DOHH2 (cell line): ENCODE data around the gene PIAS1.

Experiments used
- H3F3A ChIP-seq: fragments of 200-600 bp; sonication (generic), shearing (Covaris generic); 2 replicates; pipeline ENCODE4 v1.6.0; 2016; ENCODE audit warnings: antibody characterized with exemption, mild to moderate bottlenecking; ENCODE audit not compliant: control insufficient read depth, insufficient read depth
- H3K27ac ChIP-seq: fragments of 200-600 bp; sonication (generic); 2 replicates; pipeline ENCODE4 v1.5.1; 2014; ENCODE audit warnings: low read depth, mild to moderate bottlenecking, low read length, moderate library complexity
- H3K27me3 ChIP-seq: fragments of 200-600 bp; sonication (generic); 2 replicates; pipeline ENCODE4 v1.6.1; 2014; ENCODE audit warnings: mild to moderate bottlenecking, low read length, mixed read lengths; ENCODE audit not compliant: control insufficient read depth
- H3K36me3 ChIP-seq: fragments of 200-600 bp; sonication (generic); 2 replicates; pipeline ENCODE4 v1.6.1; 2014; ENCODE audit warnings: mild to moderate bottlenecking, low read length, moderate library complexity, mixed read lengths; ENCODE audit not compliant: control insufficient read depth
- H3K4me1 ChIP-seq: fragments of 200-600 bp; sonication (generic); 2 replicates; pipeline ENCODE4 v1.6.1; 2014; ENCODE audit warnings: mild to moderate bottlenecking, low read length, mixed read lengths; ENCODE audit not compliant: control insufficient read depth
- H3K4me2 ChIP-seq: fragments of 200-600 bp; sonication (generic); 2 replicates; pipeline ENCODE4 v1.6.0; 2014; ENCODE audit warnings: mild to moderate bottlenecking, low read length, moderate library complexity
- H3K4me3 ChIP-seq: fragments of 200-600 bp; sonication (generic); 2 replicates; pipeline ENCODE4 v1.5.1; 2014; ENCODE audit warnings: mild to moderate bottlenecking, low read length, mixed read lengths
- H3K79me2 ChIP-seq: fragments of 200-600 bp; sonication (generic); 2 replicates; pipeline ENCODE4 v1.6.1; 2014; ENCODE audit warnings: mild to moderate bottlenecking, low read length, mixed read lengths; ENCODE audit not compliant: control insufficient read depth
- H3K9me2 ChIP-seq: fragments of 200-600 bp; sonication (generic); replicated peaks from 2 replicates; pipeline ENCODE4 v1.6.1; 2014; ENCODE audit warnings: mild to moderate bottlenecking, low read length, mixed read lengths; ENCODE audit not compliant: control insufficient read depth
- H3K9me3 ChIP-seq: fragments of 200-600 bp; sonication (generic); 2 replicates; pipeline ENCODE4 v1.6.1; 2014; ENCODE audit warnings: antibody characterized with exemption, low read length, mixed read lengths; ENCODE audit not compliant: control insufficient read depth, insufficient read depth
- H4K20me1 ChIP-seq: fragments of 200-600 bp; sonication (generic); 2 replicates; pipeline ENCODE4 v1.6.0; 2014; ENCODE audit warnings: low read depth, mild to moderate bottlenecking, antibody characterized with exemption, low read length, moderate library complexity; ENCODE audit not compliant: control insufficient read depth, insufficient read depth
- EZH2phosphoT487 ChIP-seq: fragments of 200-600 bp; sonication (generic); IDR thresholded peaks from 2 replicates; pipeline ENCODE4 v1.6.1; 2017; ENCODE audit warnings: borderline replicate concordance, mild to moderate bottlenecking, antibody characterized with exemption, low read length, moderate library complexity, mixed read lengths
- TF ChIP-seq, protein P1 (sequence below): fragments of 200-600 bp; sonication (generic); IDR thresholded peaks from one replicate; pipeline ENCODE4 v1.5.1; 2014; ENCODE audit warnings: antibody characterized with exemption, mild to moderate bottlenecking, low read depth, low read length; ENCODE audit not compliant: poor library complexity, severe bottlenecking

The PIAS1 gene

DNA sequence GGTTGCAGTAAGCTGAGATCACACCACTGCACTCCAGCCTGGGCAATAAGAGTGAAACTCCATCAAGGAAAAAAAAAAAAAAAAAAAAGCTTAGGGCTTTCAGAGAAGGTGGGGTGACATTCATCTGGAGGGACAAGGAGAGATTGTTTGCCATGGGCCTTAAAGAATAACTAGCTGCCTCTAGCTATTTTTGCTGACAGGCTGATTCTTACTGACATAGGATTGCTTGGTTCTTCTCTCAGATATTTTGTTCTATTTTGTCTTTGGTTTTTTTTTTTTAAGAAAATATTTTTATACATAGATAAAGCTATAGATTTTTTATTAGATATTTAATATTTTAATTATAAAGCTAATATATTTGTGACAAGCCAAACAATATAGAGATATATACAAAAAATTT is 24.2 kb upstream of the PIAS1 start:
- no peaks in the 10 kb centered on the region for H3K79me2 ChIP-seq
- peaks cover 7% of the 10 kb centered on the region; the same call in 1 of the 2 replicates for H3K27me3 ChIP-seq
- H3K9me3 ChIP-seq, result no peaks in the 10 kb centered on the region
- no peaks in the 10 kb centered on the region for H3F3A ChIP-seq
- no peak overlapping the region for H3K4me3 ChIP-seq
- no peaks in the 10 kb centered on the region for H3K36me3 ChIP-seq
- H3K27ac ChIP-seq, result no peak overlapping the region
- no peaks in the 10 kb centered on the region for H4K20me1 ChIP-seq
- no peaks in the 10 kb centered on the region for H3K4me1 ChIP-seq
- TF ChIP-seq, protein P1, sequence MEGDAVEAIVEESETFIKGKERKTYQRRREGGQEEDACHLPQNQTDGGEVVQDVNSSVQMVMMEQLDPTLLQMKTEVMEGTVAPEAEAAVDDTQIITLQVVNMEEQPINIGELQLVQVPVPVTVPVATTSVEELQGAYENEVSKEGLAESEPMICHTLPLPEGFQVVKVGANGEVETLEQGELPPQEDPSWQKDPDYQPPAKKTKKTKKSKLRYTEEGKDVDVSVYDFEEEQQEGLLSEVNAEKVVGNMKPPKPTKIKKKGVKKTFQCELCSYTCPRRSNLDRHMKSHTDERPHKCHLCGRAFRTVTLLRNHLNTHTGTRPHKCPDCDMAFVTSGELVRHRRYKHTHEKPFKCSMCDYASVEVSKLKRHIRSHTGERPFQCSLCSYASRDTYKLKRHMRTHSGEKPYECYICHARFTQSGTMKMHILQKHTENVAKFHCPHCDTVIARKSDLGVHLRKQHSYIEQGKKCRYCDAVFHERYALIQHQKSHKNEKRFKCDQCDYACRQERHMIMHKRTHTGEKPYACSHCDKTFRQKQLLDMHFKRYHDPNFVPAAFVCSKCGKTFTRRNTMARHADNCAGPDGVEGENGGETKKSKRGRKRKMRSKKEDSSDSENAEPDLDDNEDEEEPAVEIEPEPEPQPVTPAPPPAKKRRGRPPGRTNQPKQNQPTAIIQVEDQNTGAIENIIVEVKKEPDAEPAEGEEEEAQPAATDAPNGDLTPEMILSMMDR, result no peak
- TF ChIP-seq EZH2phosphoT487, result no peak
- H3K4me2 ChIP-seq, result no peak overlapping the region
- no peaks in the 10 kb centered on the region for H3K9me2 ChIP-seq

DNA sequence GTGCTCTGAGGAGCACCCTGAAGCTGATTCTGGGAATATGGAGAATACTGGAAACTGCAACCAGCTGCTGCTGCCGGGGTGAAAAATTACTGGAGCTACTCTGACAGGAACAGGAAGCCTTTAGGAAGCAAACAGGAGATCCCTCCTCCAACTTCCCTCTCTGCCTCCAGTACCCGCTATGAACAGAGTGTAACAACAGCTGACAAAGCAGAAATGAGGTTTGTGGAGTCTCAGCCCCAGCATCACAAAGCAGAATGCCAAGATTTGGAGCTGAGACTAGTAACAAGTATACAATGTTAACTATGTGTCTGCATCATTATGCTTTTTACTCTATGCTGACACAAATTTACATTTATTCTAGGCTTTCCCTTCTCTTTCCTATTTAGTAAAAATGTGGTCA is 22.7 kb upstream of the PIAS1 start:
- no peak for TF ChIP-seq EZH2phosphoT487
- TF ChIP-seq, protein P1, result no peak
- Histone ChIP-seq H3K9me2 (no peaks in the 10 kb centered on the region), H3K4me1 (no peaks in the 10 kb centered on the region), H3K36me3 (no peaks in the 10 kb centered on the region), H4K20me1 (no peaks in the 10 kb centered on the region), H3K27ac (no peak overlapping the region), H3F3A (no peaks in the 10 kb centered on the region), H3K4me2 (no peak overlapping the region), H3K9me3 (no peaks in the 10 kb centered on the region), H3K4me3 (no peak overlapping the region), H3K79me2 (no peaks in the 10 kb centered on the region), H3K27me3 (peaks cover 7% of the 10 kb centered on the region; the same call in 1 of the 2 replicates)

DNA sequence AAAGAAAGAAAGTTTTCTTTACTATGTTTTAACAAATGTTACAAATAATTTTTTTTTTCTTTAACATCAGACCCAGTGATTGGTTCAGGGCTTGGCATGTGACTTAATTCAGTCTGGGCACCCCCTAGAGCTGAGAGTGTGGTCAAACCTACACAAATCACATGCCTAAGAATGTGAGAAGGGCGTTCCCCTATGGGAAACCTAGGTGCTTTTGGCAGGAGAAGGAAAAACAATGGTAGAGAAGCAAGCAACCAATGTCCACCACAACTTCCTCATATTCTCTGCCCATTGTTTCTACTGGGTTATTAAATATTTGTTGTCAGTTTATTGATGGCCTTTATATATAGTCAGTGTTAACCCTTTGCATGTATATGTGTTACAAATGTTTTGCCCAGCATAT is 21.4 kb upstream of the PIAS1 start:
- Histone ChIP-seq H3K4me2 (no peak overlapping the region), H3K4me1 (no peaks in the 10 kb centered on the region), H3K9me3 (no peaks in the 10 kb centered on the region), H3K79me2 (no peaks in the 10 kb centered on the region), H3K36me3 (no peaks in the 10 kb centered on the region), H3F3A (no peaks in the 10 kb centered on the region), H3K4me3 (no peak overlapping the region), H3K27me3 (peaks cover 7% of the 10 kb centered on the region; the same call in 1 of the 2 replicates), H3K9me2 (no peaks in the 10 kb centered on the region), H4K20me1 (no peaks in the 10 kb centered on the region), H3K27ac (no peak overlapping the region)
- TF ChIP-seq, protein P1, result no peak
- no peak for TF ChIP-seq EZH2phosphoT487
